Keratinocyte (primary cell): ENCODE measurements around the gene ARRB1.

Source experiments
- CTCF ChIP-seq, 3 experiments: IDR thresholded peaks in 1 of 3; conservative IDR thresholded peaks in 1 of 3; optimal IDR thresholded peaks in 1 of 3; 2 replicates in 2 of 3; 3 replicates in 1 of 3; pipeline versions ENCODE3 to v1.5.1; 2011; ENCODE audit warnings: low read length in 3 of 3, mild to moderate bottlenecking in 3 of 3, moderate library complexity in 2 of 3, control low read depth in 1 of 3, inconsistent platforms in 1 of 3; ENCODE audit not compliant: insufficient read depth in 2 of 3; ENCODE audit errors: extremely low read depth in 1 of 3
- EZH2 ChIP-seq: IDR thresholded peaks from one replicate; pipeline ENCODE4 v1.6.1; 2012; ENCODE audit warnings: inconsistent platforms, mild to moderate bottlenecking, low read length, moderate library complexity

- TF ChIP-seq CTCF (optimal IDR thresholded peaks at IDR 0.05 in 1 of 3, IDR thresholded peaks at IDR 0.05 in 1 of 3, conservative IDR thresholded peaks at IDR 0.05 in 1 of 3; ENCODE audit: extremely low read depth in 1 of 3, insufficient read depth in 2 of 3, low read length in 3 of 3) (no peak), EZH2 (no peak)
These were observed 73.3 kb downstream of the ARRB1 start for GRCh38 chr11:75277991-75278790.
